A673 (cell line): Measurements from ENCODE around the gene FBXO3.

Experiments used
- CTCF ChIP-seq: fragments of 300-800, 200-600 bp; sonication (generic); conservative IDR thresholded peaks from 2 replicates; pipeline ENCODE4 v1.5.1; 2017; ENCODE audit warnings: low read depth, mild to moderate bottlenecking, antibody characterized with exemption, low read length, moderate library complexity, mixed read lengths
- EZH2 ChIP-seq: fragments of 200-600 bp; sonication (generic); IDR thresholded peaks from 2 replicates; pipeline ENCODE4 v1.6.1; 2017; ENCODE audit warnings: borderline replicate concordance, low read depth, mild to moderate bottlenecking, mixed read lengths, antibody characterized with exemption, low read length; ENCODE audit not compliant: poor library complexity, severe bottlenecking

GRCh38 chr11:33709466-33709865, 64.9 kb downstream of the FBXO3 start:
- TF ChIP-seq CTCF (no peak), EZH2 (no peak)
